Stomach (tissue), 19 donors: ENCODE results near the gene MAOA. TPM values are rescaled to one million over a fixed set of nuclear protein-coding genes. Genes with fewer than 3 reads are reported as not detected.
A peak's percentile ranks its signal among the peaks of the same experiment; 100 is the strongest.
"Not testable (repeated sequence)": the region's sequence is repeated elsewhere in the genome, so short reads cannot be mapped to it uniquely, and the experiment has no call there.

ENCODE experiments used
- DNase-seq, 2 donors: peaks; one replicate each; pipeline versions ENCODE4 v3.0.0 to v3.0.0-alpha.2; 2013 to 2019
- H3K27ac ChIP-seq, 5 donors: fragments of 200-600 bp in 4 of 5; sonication (generic) in 4 of 5; one replicate each; pipeline ENCODE4 v1.5.1; 2013 to 2019; ENCODE audit warnings: mild to moderate bottlenecking in 1 of 5, moderate library complexity in 1 of 5
- H3K27me3 ChIP-seq, 3 donors: fragments of 200-600 bp; sonication (generic); one replicate each; pipeline ENCODE4 v1.5.1; 2017 to 2019; ENCODE audit warnings: mixed run types in 1 of 3
- H3K36me3 ChIP-seq, 4 donors: fragments of 200-600 bp; sonication (generic); 1 replicate in 3 of 4; 2 replicates in 1 of 4; pipeline ENCODE4 v1.5.1; 2016 to 2019
- H3K4me1 ChIP-seq, 4 donors: fragments of 200-600 bp; sonication (generic); one replicate each; pipeline ENCODE4 v1.5.1; 2016 to 2019
- H3K4me3 ChIP-seq, 4 donors: fragments of 200-600 bp; sonication (generic) in 3 of 4; one replicate each; pipeline ENCODE4 v1.5.1; 2016 to 2019; ENCODE audit warnings: mild to moderate bottlenecking in 1 of 4
- H3K9me3 ChIP-seq, 4 donors: fragments of 200-600 bp; sonication (generic); one replicate each; pipeline ENCODE4 v1.5.1; 2016 to 2019
- CTCF ChIP-seq, 7 experiments: fragments of 450-650 bp in 4 of 7; fragments of 200-600 bp in 3 of 7; sonication (generic) in 3 of 7; IDR thresholded peaks; one replicate each; pipeline ENCODE4 v1.5.1; 2016 to 2019; ENCODE audit warnings: antibody characterized with exemption in 7 of 7, control low read depth in 2 of 7, mild to moderate bottlenecking in 1 of 7
- EP300 ChIP-seq: sonication (generic); formaldehyde crosslinking; IDR thresholded peaks from one replicate; pipeline ENCODE4 v1.6.1; 2017; ENCODE audit warnings: antibody characterized with exemption
- POLR2A ChIP-seq, 4 donors: fragments of 450-650 bp; IDR thresholded peaks; one replicate each; pipeline ENCODE4 v1.6.1; 2016; ENCODE audit warnings: antibody characterized with exemption in 4 of 4, control low read depth in 2 of 4, mild to moderate bottlenecking in 1 of 4, moderate library complexity in 1 of 4
- POLR2AphosphoS5 ChIP-seq, 3 donors: sonication (generic); formaldehyde crosslinking; IDR thresholded peaks; one replicate each; pipeline ENCODE4 v1.6.1; 2016; ENCODE audit warnings: antibody characterized with exemption in 3 of 3
- WGBS, 5 donors: extraction: QIAGEN DNeasy Blood & Tissue Kit in 3 of 5; methylation state at CpG; one replicate each; pipeline versions ENCODE4 v1.1.5 to v1.1.7; 2013 to 2018; 5-methylcytosine and 5-hydroxymethylcytosine counted together
- intact Hi-C: fragments of 100-400 bp; cut with DNase I; formaldehyde crosslinking; loops from one replicate; pipeline ENCODE4 v1.15.1; 2023; ENCODE audit warnings: low total_unique reads
- long read RNA-seq, 10 donors: transcript quantifications; one replicate each; lab custom pipeline, GENCODE V29; 2026
- polyA plus RNA-seq, 3 donors: library from polyadenylated mRNA; stranded (reverse); fragments of 200-250 nt; gene quantifications; one replicate each; pipeline ENCODE4 v1.2.3, GENCODE V29; 2013
- total RNA-seq, 5 donors: library from RNA; depleted of rRNA; stranded (reverse); fragments of >200 nt; gene quantifications; one replicate each; pipeline versions ENCODE4 v1.1.0 to v1.2.3, GENCODE V29; 2014 to 2016
- donor health status: healthy with polysubstance abuse.
- donor health status: Bipolar disorder and iron deficiency.
- donor health status: healthy.

Gene MAOA
- total RNA-seq, result 100 to 1,000 TPM in 3 of 5 donors, 10 to 100 TPM in 2; 69.6 to 157 (median 109) TPM
- 10 to 100 TPM; 47.0 to 91.3 (median 63.3) TPM for polyA plus RNA-seq
- long read RNA-seq, donor 1, full-length matches to known transcripts, result 4 of 4 reads
- long read RNA-seq, donor 1, partial matches to known transcripts, result 0 of 4 reads
- long read RNA-seq, donor 1, other reads (novel, unspliced or antisense), result 0 of 4 reads
- long read RNA-seq, donor 2, full-length matches to known transcripts, result 6 of 6 reads
- long read RNA-seq, donor 2, partial matches to known transcripts, result 0 of 6 reads
- long read RNA-seq, donor 2, other reads (novel, unspliced or antisense), result 0 of 6 reads
- long read RNA-seq, donor 3, full-length matches to known transcripts, result 3 of 3 reads
- long read RNA-seq, donor 3, partial matches to known transcripts, result 0 of 3 reads
- long read RNA-seq, donor 3, other reads (novel, unspliced or antisense), result 0 of 3 reads
- long read RNA-seq, donor 4, result 0 reads
- long read RNA-seq, donor 5, full-length matches to known transcripts, result 9 of 9 reads
- long read RNA-seq, donor 5, partial matches to known transcripts, result 0 of 9 reads
- long read RNA-seq, donor 5, other reads (novel, unspliced or antisense), result 0 of 9 reads
- long read RNA-seq, donor 6, full-length matches to known transcripts, result 26 of 62 reads
- long read RNA-seq, donor 6, partial matches to known transcripts, result 25 of 62 reads
- long read RNA-seq, donor 6, other reads (novel, unspliced or antisense), result 11 of 62 reads
- long read RNA-seq, donor 7, full-length matches to known transcripts, result 11 of 11 reads
- long read RNA-seq, donor 7, partial matches to known transcripts, result 0 of 11 reads
- long read RNA-seq, donor 7, other reads (novel, unspliced or antisense), result 0 of 11 reads
- long read RNA-seq, donor 8, full-length matches to known transcripts, result 12 of 12 reads
- long read RNA-seq, donor 8, partial matches to known transcripts, result 0 of 12 reads
- long read RNA-seq, donor 8, other reads (novel, unspliced or antisense), result 0 of 12 reads
- long read RNA-seq, donor 9, full-length matches to known transcripts, result 8 of 22 reads
- long read RNA-seq, donor 9, partial matches to known transcripts, result 14 of 22 reads
- long read RNA-seq, donor 9, other reads (novel, unspliced or antisense), result 0 of 22 reads
- long read RNA-seq, donor 10, full-length matches to known transcripts, result 7 of 7 reads
- long read RNA-seq, donor 10, partial matches to known transcripts, result 0 of 7 reads
- long read RNA-seq, donor 10, other reads (novel, unspliced or antisense), result 0 of 7 reads

- Histone ChIP-seq H3K36me3 (no peaks in the 10 kb centered on the region), H3K4me1 (peaks cover 0 to 15% (median 6%) of the 10 kb centered on the region in 4 donors), H3K27me3 (peaks cover 0 to 4% (median 0%) of the 10 kb centered on the region in 3 donors), H3K4me3 (peak within 1 kb of the TSS; percentile 58 to 70 (median 62)), H3K9me3 (peaks cover 0 to 8% (median 0%) of the 10 kb centered on the region in 4 donors), H3K27ac (peak within 1 kb of the TSS; percentile 88 to 96 (median 92))
- intact Hi-C loops, result no loop called here
- peak; percentile 82 to 87 for DNase-seq
- TF ChIP-seq POLR2A (IDR thresholded peaks at IDR 0.05), result no peak
- TF ChIP-seq POLR2AphosphoS5 (IDR thresholded peaks at IDR 0.05), result peak; percentile 8 to 65 (median 64)
- TF ChIP-seq EP300, result no peak
- WGBS, 5 donors, result 0 to 44% (median 5%) methylated on average over 13 to 29 of the region's 29 CpGs
Measured at GRCh38 chrX:43656005-43656494, at the start of gene MAOA. TSS of gene MAOA (plus strand) at chrX:43656299. CDS start at chrX:43656342, 43 bp downstream.

- Histone ChIP-seq H3K36me3 (no peaks in the 10 kb centered on the region), H3K27me3 (peaks cover 0 to 5% (median 0%) of the 10 kb centered on the region in 3 donors), H3K4me1 (no peaks in the 10 kb centered on the region), H3K27ac (no peak overlapping the region), H3K4me3 (no peak overlapping the region), H3K9me3 (no peaks in the 10 kb centered on the region)
- no peak for DNase-seq
- intact Hi-C loops, result no loop called here
- TF ChIP-seq CTCF (IDR thresholded peaks at IDR 0.05) (no peak), EP300 (no peak), POLR2AphosphoS5 (IDR thresholded peaks at IDR 0.05) (no peak), POLR2A (IDR thresholded peaks at IDR 0.05) (no peak)
Measured at GRCh38 chrX:43612400-43612799, 43.7 kb upstream of the MAOA start.

- intact Hi-C loops, result no loop called here
- Histone ChIP-seq H3K27ac (no peak overlapping the region), H3K4me1 (no peaks in the 10 kb centered on the region), H3K36me3 (no peaks in the 10 kb centered on the region), H3K27me3 (peaks cover 0 to 5% (median 0%) of the 10 kb centered on the region in 3 donors), H3K9me3 (no peaks in the 10 kb centered on the region), H3K4me3 (no peak overlapping the region)
- no peak for DNase-seq
- 58 to 72% (median 65%) methylated on average over 4 to 5 of the region's 5 CpGs for WGBS, 5 donors
- TF ChIP-seq POLR2A (IDR thresholded peaks at IDR 0.05) (no peak), CTCF (IDR thresholded peaks at IDR 0.05) (no peak), EP300 (no peak), POLR2AphosphoS5 (IDR thresholded peaks at IDR 0.05) (no peak)
Measured at GRCh38 chrX:43615660-43616059, 40.4 kb upstream of the MAOA start.

GRCh38 chrX:43618366-43619205 is 37.5 kb upstream of the MAOA start:
- no peaks in the 10 kb centered on the region for H3K4me1 ChIP-seq
- peaks cover 0 to 5% (median 0%) of the 10 kb centered on the region in 3 donors for H3K27me3 ChIP-seq
- H3K9me3 ChIP-seq, result no peaks in the 10 kb centered on the region
- no peak overlapping the region for H3K27ac ChIP-seq
- H3K36me3 ChIP-seq, result no peaks in the 10 kb centered on the region
- no peak for DNase-seq
- intact Hi-C loops, result no loop called here
- no peak overlapping the region for H3K4me3 ChIP-seq
- WGBS, 5 donors, result 62 to 78% (median 66%) methylated on average over 3 of the region's 3 CpGs
- TF ChIP-seq POLR2A (IDR thresholded peaks at IDR 0.05) (no peak), CTCF (IDR thresholded peaks at IDR 0.05) (no peak), EP300 (no peak), POLR2AphosphoS5 (IDR thresholded peaks at IDR 0.05) (no peak)

- WGBS, 5 donors, result 52 to 60% (median 53%) methylated on average over 2 of the region's 2 CpGs
- H3K27ac ChIP-seq, intact Hi-C loops, DNase-seq, H3K36me3 ChIP-seq, H3K9me3 ChIP-seq, H3K4me1 ChIP-seq, H3K27me3 ChIP-seq, H3K4me3 ChIP-seq: not testable (repeated sequence)
Measured at GRCh38 chrX:43619861-43620260, 36.2 kb upstream of the MAOA start.
